ENCODE measurements around the gene CNOT10. TPM values are rescaled to one million over a fixed set of nuclear protein-coding genes. Genes with fewer than 3 reads are reported as not detected.

Gene CNOT10
- total RNA-seq, 1 donor from 2014 or later: 35.5 TPM

- no peak for DNase-seq
- peaks cover 19% of the 10 kb centered on the region for H3K4me1 Mint-ChIP-seq (ENCODE audit: low read depth, unreplicated experiment)
Observed at GRCh38 chr3:32818970-32819511, 134.1 kb downstream of the CNOT10 start.

GRCh38 chr3:32819551-32820348 is 134.8 kb downstream of the CNOT10 start:
- DNase-seq: no peak
- Mint-ChIP-seq H3K9me3 (ENCODE audit: unreplicated experiment) (peaks cover 49% of the 10 kb centered on the region), H3K27ac (ENCODE audit: unreplicated experiment) (peak overlapping the region; percentile 96), H3K36me3 (ENCODE audit: unreplicated experiment) (peaks cover 7% of the 10 kb centered on the region), H3K4me1 (ENCODE audit: low read depth, unreplicated experiment) (peaks cover 18% of the 10 kb centered on the region), H3K4me3 (ENCODE audit: unreplicated experiment) (peak overlapping the region; percentile 100), H3K27me3 (ENCODE audit: unreplicated experiment) (peaks cover 44% of the 10 kb centered on the region)
- TF ChIP-seq CTCF (IDR thresholded peaks at IDR 0.05; ENCODE audit: partially characterized antibody, unreplicated experiment): no peak

More at GRCh38 chr3:32818970-32819511, 134.1 kb downstream of the CNOT10 start:
- Mint-ChIP-seq H3K36me3 (ENCODE audit: unreplicated experiment) (peaks cover 7% of the 10 kb centered on the region), H3K27me3 (ENCODE audit: unreplicated experiment) (peaks cover 50% of the 10 kb centered on the region), H3K27ac (ENCODE audit: unreplicated experiment) (peak overlapping the region; percentile 96), H3K9me3 (ENCODE audit: unreplicated experiment) (peaks cover 56% of the 10 kb centered on the region), H3K4me3 (ENCODE audit: unreplicated experiment) (peak overlapping the region; percentile 100)
- no peak for TF ChIP-seq CTCF (IDR thresholded peaks at IDR 0.05; ENCODE audit: partially characterized antibody, unreplicated experiment)

- peak overlapping the region; percentile 100 for H3K4me3 Mint-ChIP-seq (ENCODE audit: unreplicated experiment)
- peak overlapping the region; percentile 96 for H3K27ac Mint-ChIP-seq (ENCODE audit: unreplicated experiment)
- DNase-seq: no peak
- peaks cover 17% of the 10 kb centered on the region for H3K4me1 Mint-ChIP-seq (ENCODE audit: low read depth, unreplicated experiment)
- TF ChIP-seq CTCF (IDR thresholded peaks at IDR 0.05; ENCODE audit: partially characterized antibody, unreplicated experiment): no peak
- H3K36me3 Mint-ChIP-seq (ENCODE audit: unreplicated experiment): peaks cover 7% of the 10 kb centered on the region
- peaks cover 38% of the 10 kb centered on the region for H3K27me3 Mint-ChIP-seq (ENCODE audit: unreplicated experiment)
- peaks cover 42% of the 10 kb centered on the region for H3K9me3 Mint-ChIP-seq (ENCODE audit: unreplicated experiment)
Observed at GRCh38 chr3:32820430-32820829, 135.4 kb downstream of the CNOT10 start.

- DNase-seq: no peak
- no peak for TF ChIP-seq CTCF (IDR thresholded peaks at IDR 0.05; ENCODE audit: partially characterized antibody, unreplicated experiment)
- H3K4me3 Mint-ChIP-seq (ENCODE audit: unreplicated experiment): peak overlapping the region; percentile 100
- peaks cover 35% of the 10 kb centered on the region for H3K9me3 Mint-ChIP-seq (ENCODE audit: unreplicated experiment)
- peak overlapping the region; percentile 84 for H3K27ac Mint-ChIP-seq (ENCODE audit: unreplicated experiment)
- peaks cover 33% of the 10 kb centered on the region for H3K27me3 Mint-ChIP-seq (ENCODE audit: unreplicated experiment)
- H3K36me3 Mint-ChIP-seq (ENCODE audit: unreplicated experiment): peaks cover 7% of the 10 kb centered on the region
- H3K4me1 Mint-ChIP-seq (ENCODE audit: low read depth, unreplicated experiment): peaks cover 19% of the 10 kb centered on the region
Observed at GRCh38 chr3:32820971-32821685, 136.1 kb downstream of the CNOT10 start.

Measured in glutamatergic neuron (in vitro differentiated cells).